Measurements from ENCODE around the gene ANTXRL. TPM values are rescaled to one million over a fixed set of nuclear protein-coding genes. Genes with fewer than 3 reads are reported as not detected.

Gene ANTXRL
- total RNA-seq, 4 donors from 2014 or later, result not detected

- Histone ChIP-seq H3K27ac (peak overlapping the region; percentile 76 to 88 (median 80)), H3K4me1 (peaks cover 15 to 27% (median 25%) of the 10 kb centered on the region in 4 donors), H3K36me3 (no peaks in the 10 kb centered on the region), H3K27me3 (no peaks in the 10 kb centered on the region), H3K9me3 (no peaks in the 10 kb centered on the region), H3K4me3 (peak overlapping the region in 3 of 4 donors; percentile 69 to 72 (median 72))
- 24 to 29% methylated on average over 6 of the region's 6 CpGs for WGBS, 2 donors (ENCODE audit: low coverage in 1 of 2)
- peak; percentile 8 for DNase-seq
- no peak for TF ChIP-seq POLR2AphosphoS5 (IDR thresholded peaks at IDR 0.05)
- TF ChIP-seq, protein P1, sequence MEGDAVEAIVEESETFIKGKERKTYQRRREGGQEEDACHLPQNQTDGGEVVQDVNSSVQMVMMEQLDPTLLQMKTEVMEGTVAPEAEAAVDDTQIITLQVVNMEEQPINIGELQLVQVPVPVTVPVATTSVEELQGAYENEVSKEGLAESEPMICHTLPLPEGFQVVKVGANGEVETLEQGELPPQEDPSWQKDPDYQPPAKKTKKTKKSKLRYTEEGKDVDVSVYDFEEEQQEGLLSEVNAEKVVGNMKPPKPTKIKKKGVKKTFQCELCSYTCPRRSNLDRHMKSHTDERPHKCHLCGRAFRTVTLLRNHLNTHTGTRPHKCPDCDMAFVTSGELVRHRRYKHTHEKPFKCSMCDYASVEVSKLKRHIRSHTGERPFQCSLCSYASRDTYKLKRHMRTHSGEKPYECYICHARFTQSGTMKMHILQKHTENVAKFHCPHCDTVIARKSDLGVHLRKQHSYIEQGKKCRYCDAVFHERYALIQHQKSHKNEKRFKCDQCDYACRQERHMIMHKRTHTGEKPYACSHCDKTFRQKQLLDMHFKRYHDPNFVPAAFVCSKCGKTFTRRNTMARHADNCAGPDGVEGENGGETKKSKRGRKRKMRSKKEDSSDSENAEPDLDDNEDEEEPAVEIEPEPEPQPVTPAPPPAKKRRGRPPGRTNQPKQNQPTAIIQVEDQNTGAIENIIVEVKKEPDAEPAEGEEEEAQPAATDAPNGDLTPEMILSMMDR (IDR thresholded peaks at IDR 0.05), result no peak
- no peak for TF ChIP-seq POLR2A (IDR thresholded peaks at IDR 0.05)
- TF ChIP-seq EP300 (IDR thresholded peaks at IDR 0.05; ENCODE audit: low read depth), result no peak
- intact Hi-C loops (cut with DNase I; ENCODE audit: low total_unique reads) (loop anchor here (2.0 kb wide), 1 partner anchor 177 kb away; no protein-coding TSS in a partner anchor), in situ Hi-C loops (cut with MboI; ENCODE audit: low pct_ligation_motif_present in 1 of 4, low pct_unique_long_range_greater_than_20kb in 1 of 4, low sequenced_read_pairs in 3 of 4) (loop anchor here in 1 of 4 donors (25.0 kb wide), 1 partner anchor 1104 kb away; the partner anchor contains the start of gene ZNF488)
Observed at GRCh38 chr10:46283580-46284285, 3.1 kb upstream of the ANTXRL start.

GRCh38 chr10:46284286-46285229, 2.2 kb upstream of the ANTXRL start:
- in situ Hi-C loops (cut with MboI; ENCODE audit: low pct_ligation_motif_present in 1 of 4, low pct_unique_long_range_greater_than_20kb in 1 of 4, low sequenced_read_pairs in 3 of 4) (loop anchor here in 1 of 4 donors (25.0 kb wide), 1 partner anchor 1103 kb away; the partner anchor contains the start of gene ZNF488), intact Hi-C loops (cut with DNase I; ENCODE audit: low total_unique reads) (no loop called here)
- Histone ChIP-seq H3K36me3 (no peaks in the 10 kb centered on the region), H3K4me3 (peak overlapping the region; percentile 35 to 72 (median 70)), H3K4me1 (peaks cover 15 to 27% (median 25%) of the 10 kb centered on the region in 4 donors), H3K27me3 (no peaks in the 10 kb centered on the region), H3K27ac (peak overlapping the region; percentile 76 to 88 (median 80)), H3K9me3 (no peaks in the 10 kb centered on the region)
- DNase-seq, result peak; percentile 93
- WGBS, 2 donors (ENCODE audit: low coverage in 1 of 2), result 1 to 57% methylated on average over 1 to 30 of the region's 82 CpGs
- no peak for TF ChIP-seq EP300 (IDR thresholded peaks at IDR 0.05; ENCODE audit: low read depth)
- TF ChIP-seq, protein P1 (IDR thresholded peaks at IDR 0.05), result no peak
- peak; percentile 31 for TF ChIP-seq POLR2A (IDR thresholded peaks at IDR 0.05)
- peak; percentile 42 to 68 (median 44) for TF ChIP-seq POLR2AphosphoS5 (IDR thresholded peaks at IDR 0.05)

DNA sequence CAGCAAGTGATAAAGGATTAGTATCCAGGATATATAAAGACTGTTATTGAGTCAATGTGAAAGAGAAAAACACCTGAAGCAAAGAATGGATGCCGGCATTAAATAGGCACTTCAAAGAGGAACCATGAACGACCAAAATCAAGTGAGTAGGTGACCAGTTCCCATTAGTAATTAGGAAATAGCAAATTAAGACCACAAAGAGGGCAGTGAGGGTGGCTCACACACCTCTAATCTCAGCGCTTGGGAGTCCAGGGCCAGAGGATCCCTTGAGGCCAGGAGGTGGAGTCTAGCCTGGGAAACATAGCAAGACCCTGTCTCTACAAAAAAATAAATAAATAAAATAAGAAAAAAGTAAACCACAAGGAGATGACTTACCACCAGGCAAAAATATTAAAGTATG, 1.5 kb upstream of the ANTXRL start:
- no peaks in the 10 kb centered on the region for H3K27me3 ChIP-seq
- H3K27ac ChIP-seq, result peak overlapping the region in 3 of 4 donors; percentile 76 to 88 (median 83)
- peaks cover 15 to 27% (median 25%) of the 10 kb centered on the region in 4 donors for H3K4me1 ChIP-seq
- H3K4me3 ChIP-seq, result peak overlapping the region in 3 of 4 donors; percentile 69 to 72 (median 72)
- no peaks in the 10 kb centered on the region for H3K36me3 ChIP-seq
- peak; percentile 6 for DNase-seq
- no peaks in the 10 kb centered on the region for H3K9me3 ChIP-seq
- in situ Hi-C loops (cut with MboI; ENCODE audit: low pct_ligation_motif_present in 1 of 4, low pct_unique_long_range_greater_than_20kb in 1 of 4, low sequenced_read_pairs in 3 of 4) (loop anchor here in 1 of 4 donors (25.0 kb wide), 1 partner anchor 1102 kb away; the partner anchor contains the start of gene ZNF488), intact Hi-C loops (cut with DNase I; ENCODE audit: low total_unique reads) (no loop called here)
- WGBS, 2 donors (ENCODE audit: low coverage in 1 of 2), result 27 to 43% methylated on average over 2 to 3 of the region's 3 CpGs
- TF ChIP-seq EP300 (IDR thresholded peaks at IDR 0.05; ENCODE audit: low read depth), result no peak
- no peak for TF ChIP-seq POLR2A (IDR thresholded peaks at IDR 0.05)
- TF ChIP-seq, protein P1 (IDR thresholded peaks at IDR 0.05), result no peak
- no peak for TF ChIP-seq POLR2AphosphoS5 (IDR thresholded peaks at IDR 0.05)

All from transverse colon (tissue), 4 donors.